DMS79 treated with DMSO at 0.1 percent for 48 hours (cell line): ENCODE measurements around the gene FAM107B.
"Not testable (repeated sequence)": the region's sequence is repeated elsewhere in the genome, so short reads cannot be mapped to it uniquely, and the experiment has no call there.

Experiments used
- DNase-seq: peaks from one replicate; lab custom pipeline; 2025; lab: John Stamatoyannopoulos, UW

FAM107B gene

DNA sequence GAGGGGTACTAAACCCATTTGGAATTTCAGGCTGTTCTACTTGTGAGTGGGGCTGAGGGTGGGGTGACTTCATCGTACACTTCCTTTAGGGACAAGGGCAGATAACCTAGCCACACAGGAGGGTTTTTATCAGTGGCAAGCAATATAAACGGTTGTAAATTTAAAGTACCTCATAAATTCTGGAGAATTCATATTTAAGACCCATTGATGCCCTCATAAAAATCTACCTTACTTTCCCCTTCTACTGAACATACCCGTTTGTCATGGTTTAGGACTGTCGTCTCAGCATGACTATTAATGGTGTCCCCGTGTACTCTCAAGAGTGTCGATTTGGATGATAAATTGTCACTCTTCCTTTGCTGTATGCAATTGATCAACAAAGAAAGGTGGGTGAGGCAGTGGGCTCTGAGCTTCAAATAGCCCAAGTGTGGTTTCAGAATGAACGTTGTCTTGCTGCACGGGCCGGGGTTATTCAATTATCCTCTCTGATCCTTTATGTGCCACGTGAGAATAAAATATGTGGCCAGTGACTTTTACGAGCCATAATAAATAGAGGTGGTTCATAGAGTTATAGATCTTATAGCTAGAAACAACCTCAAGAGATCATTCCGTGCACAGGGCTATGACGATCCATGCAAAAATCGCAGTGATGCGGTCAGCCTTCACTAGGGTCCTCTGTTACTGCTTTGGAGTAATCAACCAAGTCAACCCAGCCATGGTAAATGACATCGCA is 82.2 kb downstream of the FAM107B start:
- no peak for DNase-seq

GRCh38 chr10:14691359-14691758 is 83.3 kb downstream of the FAM107B start:
- DNase-seq, result no peak

GRCh38 chr10:14688606-14689005 is 86.1 kb downstream of the FAM107B start:
- no peak for DNase-seq

DNA sequence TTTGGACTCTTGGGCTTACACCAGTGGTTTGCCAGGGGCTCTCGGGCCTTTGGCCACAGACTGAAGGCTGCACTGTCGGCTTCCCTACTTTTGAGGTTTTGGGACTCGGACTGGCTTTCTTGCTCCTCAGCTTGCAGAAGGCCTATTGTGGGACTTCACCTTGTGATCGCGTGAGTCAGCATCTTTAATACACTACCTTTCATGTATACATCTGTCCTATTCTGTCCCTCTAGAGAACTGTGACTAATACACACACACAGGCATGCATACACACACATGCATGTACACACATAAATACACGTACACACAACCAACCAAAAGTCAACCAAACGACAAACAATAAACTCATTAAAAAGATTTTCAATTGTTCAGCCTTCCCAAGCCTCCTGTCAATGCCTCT is 86.5 kb downstream of the FAM107B start:
- DNase-seq, result not testable (repeated sequence)

GRCh38 chr10:14687340-14687739 is 87.4 kb downstream of the FAM107B start:
- no peak for DNase-seq

DNA sequence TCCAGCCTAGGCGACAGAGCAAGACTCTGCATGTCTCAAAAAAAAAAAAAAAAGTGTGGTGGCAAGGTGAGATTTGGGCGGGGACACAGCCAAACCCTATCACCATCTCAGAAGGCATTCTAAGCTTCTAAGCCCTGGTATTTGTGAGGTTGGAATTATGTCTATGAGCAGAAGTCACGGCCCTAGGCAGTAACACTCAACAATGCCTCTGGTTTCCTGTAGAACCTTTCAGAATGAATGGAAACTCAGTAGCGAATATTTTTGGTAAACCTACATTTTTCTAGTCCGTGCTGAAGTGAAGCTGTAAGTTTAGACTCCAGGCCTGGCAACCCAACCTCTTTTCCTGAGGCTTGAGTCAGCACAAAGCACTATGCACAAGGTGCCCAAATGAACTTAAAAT is 88.3 kb downstream of the FAM107B start:
- no peak for DNase-seq

DNA sequence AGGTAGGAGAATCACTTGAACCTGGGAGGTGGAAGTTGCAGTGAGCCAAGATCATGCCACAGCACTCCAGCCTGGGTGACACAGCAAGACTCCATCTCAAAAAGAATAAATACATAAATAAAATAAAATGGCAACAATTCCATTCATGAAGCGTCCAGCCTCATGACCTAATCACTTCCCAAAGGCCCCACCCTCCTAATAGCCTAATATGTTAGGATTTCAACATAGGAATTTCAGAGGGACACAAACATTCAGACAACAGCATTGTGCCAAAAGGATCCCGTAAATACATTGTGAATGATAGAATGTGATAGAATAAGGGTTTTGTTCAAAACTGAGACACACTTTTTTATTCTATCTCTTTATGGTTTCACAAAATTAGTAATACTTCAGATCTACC is 90.3 kb downstream of the FAM107B start:
- no peak for DNase-seq

GRCh38 chr10:14683256-14683655 is 91.4 kb downstream of the FAM107B start:
- no peak for DNase-seq

- DNase-seq, result no peak
These were observed 92.9 kb downstream of the FAM107B start for GRCh38 chr10:14681802-14682201.

GRCh38 chr10:14681305-14681704 is 93.4 kb downstream of the FAM107B start:
- no peak for DNase-seq

DNA sequence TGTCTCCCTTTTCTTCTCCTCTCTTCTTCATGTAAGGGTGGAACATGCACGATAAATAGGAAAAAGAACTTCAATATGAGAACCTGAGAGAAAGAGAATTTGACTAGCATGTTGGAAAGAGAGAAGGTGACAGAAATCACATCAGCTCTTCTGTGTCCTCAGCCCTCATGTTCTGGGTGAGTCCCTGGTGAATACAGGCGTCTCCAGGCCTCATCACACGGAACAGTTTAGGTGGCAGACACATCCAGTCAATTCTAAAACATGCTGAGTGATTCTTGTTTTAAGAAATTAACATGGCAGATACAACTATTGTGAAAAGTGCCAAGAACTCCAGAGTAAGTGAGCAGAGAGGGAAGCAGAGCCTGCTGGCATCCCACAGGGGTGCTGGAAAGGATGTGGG is 96.1 kb downstream of the FAM107B start:
- no peak for DNase-seq

GRCh38 chr10:14676732-14677131 is 98.0 kb downstream of the FAM107B start:
- no peak for DNase-seq

DNA sequence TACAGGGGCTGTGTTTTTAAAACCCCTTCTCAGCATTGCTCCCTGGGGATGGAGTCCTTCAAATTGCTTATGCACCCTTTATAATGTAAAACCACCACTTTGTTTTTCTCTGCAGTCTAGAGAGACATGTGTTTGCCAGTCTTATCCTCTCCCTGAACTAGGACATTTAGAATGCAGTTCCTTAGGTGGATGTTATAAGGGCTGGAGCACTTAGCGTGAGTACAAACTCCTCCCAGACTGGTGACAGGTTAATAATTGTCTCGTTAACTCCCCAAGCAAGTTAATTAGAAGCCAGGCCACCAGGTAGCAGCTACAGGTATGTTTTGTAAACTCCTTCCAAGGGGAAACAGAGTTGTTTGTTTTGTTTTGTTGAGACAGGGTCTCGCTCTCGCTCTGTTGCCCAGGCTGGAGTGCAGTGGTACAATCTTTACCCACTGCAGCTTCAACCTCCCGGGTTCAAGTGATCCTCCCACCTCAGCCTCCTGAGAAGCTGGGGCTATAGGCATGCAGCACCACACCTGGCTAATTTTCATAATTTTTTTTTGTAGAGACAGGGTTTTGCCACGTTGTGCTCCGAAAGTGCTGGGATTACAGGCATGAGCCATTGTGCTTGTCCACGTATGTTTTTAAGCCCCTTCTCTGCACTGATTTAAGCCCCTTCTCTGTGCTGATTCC is 100.2 kb downstream of the FAM107B start:
- no peak for DNase-seq

DNA sequence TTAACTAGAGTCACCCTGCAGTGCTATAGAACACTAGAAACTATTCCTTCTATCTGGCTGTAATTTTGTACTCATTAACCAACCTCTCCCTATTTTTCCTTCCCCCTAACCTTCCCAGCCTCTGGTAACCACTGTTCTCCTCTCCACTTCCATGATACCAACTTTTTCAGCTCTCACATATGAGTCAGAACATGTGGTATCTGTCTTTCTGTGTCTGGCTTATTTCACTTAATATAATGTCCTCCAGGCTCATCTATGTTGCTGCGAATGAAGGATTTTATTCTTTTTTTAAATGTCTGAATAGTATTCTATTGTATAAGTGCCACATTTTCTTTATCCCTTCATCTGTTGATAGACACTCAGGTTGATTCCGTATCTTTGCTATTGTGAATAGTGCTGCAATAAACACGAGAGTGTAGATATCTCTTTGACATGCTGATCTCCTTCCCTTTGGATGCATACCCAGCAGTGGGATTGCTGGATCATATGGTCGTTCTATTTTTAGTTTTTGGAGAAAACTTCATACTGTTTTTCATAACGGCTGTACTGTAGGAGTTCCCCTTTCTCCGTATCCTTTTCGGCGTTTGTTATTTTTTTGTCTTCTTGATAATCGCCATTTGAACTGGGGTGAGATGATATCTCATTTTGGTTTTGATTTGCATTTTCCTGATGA is 101.4 kb downstream of the FAM107B start:
- no peak for DNase-seq

DNA sequence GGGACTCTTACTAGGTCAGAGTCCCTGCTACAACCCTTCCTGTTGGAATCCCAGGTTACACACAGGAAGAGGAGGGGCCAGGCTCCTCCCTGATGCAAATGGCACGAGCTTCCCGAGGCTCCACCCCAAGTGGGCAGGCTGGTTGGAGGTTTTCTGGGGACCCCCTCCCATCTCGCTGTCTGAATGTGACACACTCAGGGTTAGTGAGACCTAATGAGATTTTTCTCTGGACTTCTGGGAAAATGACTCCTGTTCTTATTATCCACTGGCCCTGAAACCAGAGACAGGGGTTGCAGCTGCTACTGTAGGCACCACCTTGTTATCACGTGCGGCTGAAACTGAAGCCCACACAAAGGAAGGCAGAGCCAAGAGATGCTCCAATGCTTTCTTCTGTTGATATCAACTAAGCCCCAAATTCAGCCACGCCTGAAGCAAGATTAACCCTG is 103.3 kb downstream of the FAM107B start:
- no peak for DNase-seq

DNA sequence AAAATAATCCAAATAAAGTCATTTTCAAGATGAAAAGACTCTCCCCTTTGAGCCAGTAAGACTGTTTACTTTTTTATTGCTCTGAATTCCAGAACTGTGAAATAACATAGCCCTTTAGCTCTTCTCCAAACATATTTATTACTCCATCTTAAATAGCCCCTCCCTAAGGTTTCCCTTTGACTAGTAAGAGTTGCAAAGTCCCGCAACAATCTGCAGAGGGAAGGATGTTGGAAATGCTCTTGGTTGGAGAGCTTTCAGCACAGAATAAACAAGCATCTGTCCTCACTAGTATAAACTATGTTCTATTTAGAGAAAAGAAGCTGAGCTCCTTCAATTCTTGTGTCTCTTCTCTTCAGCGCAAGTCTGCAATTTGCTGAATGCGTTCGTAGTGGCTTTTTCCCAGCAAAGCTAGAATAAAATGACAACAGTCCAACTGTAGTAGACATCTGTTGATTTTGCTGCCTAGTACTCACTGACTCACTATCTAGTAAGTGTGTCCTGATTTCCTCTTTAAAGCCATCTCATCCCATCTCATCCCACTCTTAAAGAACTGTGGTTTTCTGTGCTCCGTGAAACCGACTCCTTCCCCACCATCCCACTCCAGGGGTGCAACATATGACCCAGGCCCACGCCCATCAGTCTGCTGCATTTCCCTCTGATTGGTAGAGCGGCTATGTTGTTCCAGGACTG is 104.0 kb downstream of the FAM107B start:
- DNase-seq, result no peak

DNA sequence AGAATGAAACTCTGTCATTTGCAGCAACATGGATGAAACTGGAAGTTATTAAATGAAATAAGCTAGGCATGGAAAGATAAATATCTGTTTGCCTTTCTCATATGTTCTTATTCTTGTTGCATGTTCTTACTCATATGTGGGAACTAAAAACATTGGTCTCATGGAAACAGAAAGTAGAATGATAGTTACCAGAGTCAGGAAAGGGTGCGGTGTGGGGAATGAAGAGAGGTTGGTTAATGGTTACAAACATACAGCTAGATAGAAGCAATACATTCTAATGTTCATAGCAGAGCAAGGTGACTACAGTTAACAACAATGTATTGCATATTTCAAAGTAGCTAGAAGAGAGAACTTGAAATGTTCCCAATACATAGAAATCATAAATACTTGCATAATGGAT is 105.1 kb downstream of the FAM107B start:
- no peak for DNase-seq

DNA sequence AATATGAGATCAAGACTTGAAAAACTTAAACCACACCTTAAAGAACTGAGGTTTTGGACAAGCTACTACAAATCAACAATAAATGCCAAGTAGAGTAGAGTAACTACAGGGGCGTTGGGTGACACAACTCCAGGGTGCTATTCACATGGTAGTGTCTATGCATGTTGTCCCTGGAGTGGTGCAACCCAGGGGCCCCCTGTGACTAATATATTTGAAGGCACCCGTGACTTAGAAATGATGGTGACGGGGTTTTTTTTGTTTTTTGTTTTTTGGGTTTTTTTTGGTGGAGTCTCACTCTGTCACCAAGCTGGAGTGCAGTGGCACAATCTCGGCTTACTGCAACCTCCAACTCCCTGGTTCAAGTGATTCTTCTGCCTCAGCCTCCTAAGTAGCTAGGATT is 106.9 kb downstream of the FAM107B start:
- DNase-seq, result no peak

GRCh38 chr10:14667280-14667679 is 107.4 kb downstream of the FAM107B start:
- DNase-seq, result no peak

- no peak for DNase-seq
These were observed 108.5 kb downstream of the FAM107B start for GRCh38 chr10:14665865-14666857.

GRCh38 chr10:14665304-14665703 is 109.4 kb downstream of the FAM107B start:
- DNase-seq, result no peak
